ENCODE data around the gene WLS.
"Not testable (repeated sequence)": the region's sequence is repeated elsewhere in the genome, so short reads cannot be mapped to it uniquely, and the experiment has no call there.

The WLS gene

GRCh38 chr1:68197461-68197860 lies 34.9 kb downstream of the WLS start:
- DNase-seq: no peak

- no peak for DNase-seq
Measured at GRCh38 chr1:68196676-68197075, 35.6 kb downstream of the WLS start.

- DNase-seq: no peak
Measured at GRCh38 chr1:68191717-68192116, 40.6 kb downstream of the WLS start.

- no peak for DNase-seq
Measured at GRCh38 chr1:68188644-68189340, 43.5 kb downstream of the WLS start.

- no peak for DNase-seq
Measured at GRCh38 chr1:68188060-68188538, 44.2 kb downstream of the WLS start.

- no peak for DNase-seq
Measured at GRCh38 chr1:68185743-68186142, 46.6 kb downstream of the WLS start.

- DNase-seq: no peak
Measured at GRCh38 chr1:68183895-68184294, 48.4 kb downstream of the WLS start.

- no peak for DNase-seq
Measured at GRCh38 chr1:68181165-68181556, 51.2 kb downstream of the WLS start.

GRCh38 chr1:68180441-68181164 lies 51.7 kb downstream of the WLS start:
- no peak for DNase-seq

- no peak for DNase-seq
Measured at GRCh38 chr1:68178821-68179490, 53.4 kb downstream of the WLS start.

GRCh38 chr1:68175621-68176398 lies 56.5 kb downstream of the WLS start:
- DNase-seq: no peak

- no peak for DNase-seq
Measured at GRCh38 chr1:68174738-68175113, 57.6 kb downstream of the WLS start.

- DNase-seq: no peak
Measured at GRCh38 chr1:68173936-68174737, 58.2 kb downstream of the WLS start.

- no peak for DNase-seq
Measured at GRCh38 chr1:68173283-68173935, 58.9 kb downstream of the WLS start.

GRCh38 chr1:68171795-68172194 lies 60.5 kb downstream of the WLS start:
- DNase-seq: not testable (repeated sequence)

GRCh38 chr1:68168545-68169171 lies 63.7 kb downstream of the WLS start:
- DNase-seq: no peak

- DNase-seq: no peak
Measured at GRCh38 chr1:68167211-68167610, 65.1 kb downstream of the WLS start.

GRCh38 chr1:68166348-68166747 lies 66.0 kb downstream of the WLS start:
- no peak for DNase-seq

GRCh38 chr1:68165665-68166064 lies 66.7 kb downstream of the WLS start:
- DNase-seq: no peak

GRCh38 chr1:68164918-68165317 lies 67.4 kb downstream of the WLS start:
- no peak for DNase-seq

- DNase-seq: no peak
Measured at GRCh38 chr1:68163220-68163619, 69.1 kb downstream of the WLS start.
